Astrocyte (in vitro differentiated cells and primary cell): ENCODE results near the gene NSL1. TPM values are rescaled to one million over a fixed set of nuclear protein-coding genes. Genes with fewer than 3 reads are reported as not detected.

Experiments used
- DNase-seq: peaks from one replicate; pipeline ENCODE4 v3.0.0-alpha.2; 2010; ENCODE audit warnings: low read depth
- FAIRE-seq: peaks from 2 replicates; lab custom pipeline; 2011; peaks lifted over from hg19 to GRCh38; lab: Jason Lieb, UNC
- H2AFZ ChIP-seq: 2 replicates; pipeline ENCODE4 v1.6.0; 2012; ENCODE audit warnings: low read depth, low read length, inconsistent platforms
- H3K27ac ChIP-seq: 2 replicates; pipeline ENCODE4 v1.5.1; 2011; ENCODE audit warnings: low read depth, low read length, inconsistent platforms
- H3K27me3 ChIP-seq: 2 replicates; pipeline ENCODE4 v1.6.0; 2011; ENCODE audit warnings: low read length, inconsistent platforms; ENCODE audit not compliant: insufficient read depth
- H3K36me3 ChIP-seq: 2 replicates; pipeline ENCODE4 v1.5.1; 2011; ENCODE audit warnings: low read length, inconsistent platforms; ENCODE audit not compliant: insufficient read depth
- H3K4me1 ChIP-seq: 2 replicates; pipeline ENCODE4 v1.5.1; 2011; ENCODE audit warnings: low read length, inconsistent platforms; ENCODE audit not compliant: insufficient read depth
- H3K4me2 ChIP-seq: 2 replicates; pipeline ENCODE4 v1.6.0; 2012; ENCODE audit warnings: low read length, inconsistent platforms
- H3K4me3 ChIP-seq: 2 replicates; pipeline ENCODE4 v1.5.1; 2011; ENCODE audit warnings: low read depth, mild to moderate bottlenecking, low read length, inconsistent platforms; ENCODE audit not compliant: insufficient read depth
- H3K79me2 ChIP-seq: 2 replicates; pipeline ENCODE4 v1.6.0; 2012; ENCODE audit warnings: mild to moderate bottlenecking, low read length, inconsistent platforms; ENCODE audit not compliant: insufficient read depth
- H3K9ac ChIP-seq: 2 replicates; pipeline ENCODE4 v1.6.0; 2012; ENCODE audit warnings: mild to moderate bottlenecking, low read length, inconsistent platforms
- H3K9me3 ChIP-seq: 2 replicates; pipeline ENCODE4 v1.5.1; 2012; ENCODE audit warnings: low read depth, mild to moderate bottlenecking, low read length, inconsistent platforms; ENCODE audit not compliant: insufficient read depth
- H4K20me1 ChIP-seq: 2 replicates; pipeline ENCODE4 v1.6.0; 2012; ENCODE audit warnings: low read length, inconsistent platforms; ENCODE audit not compliant: insufficient read depth
- H3K27ac Mint-ChIP-seq: one replicate; pipeline ENCODE4 v1.8.0; 2021; ENCODE audit warnings: mild to moderate bottlenecking, mixed read lengths; ENCODE audit not compliant: unreplicated experiment
- H3K27me3 Mint-ChIP-seq: one replicate; pipeline ENCODE4 v1.8.0; 2021; ENCODE audit warnings: low read depth, mixed read lengths; ENCODE audit not compliant: unreplicated experiment
- H3K36me3 Mint-ChIP-seq: one replicate; pipeline ENCODE4 v1.8.0; 2021; ENCODE audit warnings: low read depth, mixed read lengths; ENCODE audit not compliant: unreplicated experiment
- H3K4me1 Mint-ChIP-seq: one replicate; pipeline ENCODE4 v1.8.0; 2021; ENCODE audit warnings: low read depth, mixed read lengths; ENCODE audit not compliant: unreplicated experiment
- H3K4me3 Mint-ChIP-seq: one replicate; pipeline ENCODE4 v1.8.0; 2021; ENCODE audit warnings: mild to moderate bottlenecking, moderate library complexity, mixed read lengths; ENCODE audit not compliant: unreplicated experiment
- H3K9me3 Mint-ChIP-seq: one replicate; pipeline ENCODE4 v1.8.0; 2021; ENCODE audit warnings: mild to moderate bottlenecking, mixed read lengths; ENCODE audit not compliant: unreplicated experiment
- CTCF ChIP-seq: IDR thresholded peaks from 2 replicates; pipeline ENCODE4 v1.5.1; 2011; ENCODE audit warnings: low read depth, mild to moderate bottlenecking, inconsistent platforms, low read length, moderate library complexity; ENCODE audit not compliant: insufficient read depth
- EZH2 ChIP-seq: IDR thresholded peaks from 2 replicates; pipeline ENCODE4 v1.6.1; 2012; ENCODE audit warnings: mild to moderate bottlenecking, low read length, inconsistent platforms; ENCODE audit not compliant: insufficient read depth
- total RNA-seq: library from RNA; stranded (reverse); gene quantifications from 2 replicates; pipeline ENCODE4 v1.2.1, GENCODE V29; 2021

NSL1 gene
- total RNA-seq, 1 donor from 2014 or later: 22.6 TPM

GRCh38 chr1:212794561-212795014 lies 3.0 kb upstream of the NSL1 start:
- Mint-ChIP-seq H3K27me3 (no peaks in the 10 kb centered on the region), H3K36me3 (no peaks in the 10 kb centered on the region), H3K4me3 (no peak overlapping the region), H3K9me3 (no peaks in the 10 kb centered on the region), H3K4me1 (peaks cover 4% of the 10 kb centered on the region), H3K27ac (no peak overlapping the region)
- Histone ChIP-seq H3K79me2 (peaks cover 17% of the 10 kb centered on the region), H3K4me1 (no peaks in the 10 kb centered on the region), H3K9me3 (no peaks in the 10 kb centered on the region), H3K27ac (no peak overlapping the region), H3K27me3 (no peaks in the 10 kb centered on the region), H2AFZ (no peak overlapping the region), H3K36me3 (peaks cover 2% of the 10 kb centered on the region), H3K4me3 (no peak overlapping the region), H4K20me1 (no peaks in the 10 kb centered on the region), H3K4me2 (no peak overlapping the region), H3K9ac (no peak overlapping the region)
- TF ChIP-seq EZH2 (no peak), CTCF (no peak)
- FAIRE-seq: no peak
- no peak for DNase-seq

GRCh38 chr1:212792396-212792908 lies 875 bp upstream of the NSL1 start:
- Mint-ChIP-seq H3K27ac (peak overlapping the region; percentile 93), H3K36me3 (no peaks in the 10 kb centered on the region), H3K4me3 (peak overlapping the region; percentile 97), H3K27me3 (no peaks in the 10 kb centered on the region), H3K4me1 (peaks cover 6% of the 10 kb centered on the region), H3K9me3 (no peaks in the 10 kb centered on the region)
- no peaks in the 10 kb centered on the region for H3K4me1 ChIP-seq
- H4K20me1 ChIP-seq: no peaks in the 10 kb centered on the region
- H3K4me2 ChIP-seq: peak overlapping the region; percentile 88
- H3K9me3 ChIP-seq: no peaks in the 10 kb centered on the region
- FAIRE-seq: no peak
- TF ChIP-seq EZH2 (no peak), CTCF (no peak)
- peak overlapping the region; percentile 94 for H3K4me3 ChIP-seq
- peak overlapping the region; percentile 96 for H2AFZ ChIP-seq
- DNase-seq: no peak
- H3K27ac ChIP-seq: peak overlapping the region; percentile 84
- peak overlapping the region; percentile 93 for H3K9ac ChIP-seq
- peaks cover 2% of the 10 kb centered on the region for H3K36me3 ChIP-seq
- H3K27me3 ChIP-seq: no peaks in the 10 kb centered on the region
- H3K79me2 ChIP-seq: peaks cover 31% of the 10 kb centered on the region

- no peak for DNase-seq
- H3K27ac ChIP-seq: peak overlapping the region; percentile 84
These were observed 309 bp downstream of the NSL1 start for GRCh38 chr1:212791261-212791675.

More at GRCh38 chr1:212791261-212791675, 309 bp downstream of the NSL1 start:
- H2AFZ ChIP-seq: peak overlapping the region; percentile 96
- no peaks in the 10 kb centered on the region for H3K9me3 ChIP-seq
- H3K27me3 Mint-ChIP-seq: no peaks in the 10 kb centered on the region
- peaks cover 6% of the 10 kb centered on the region for H3K4me1 Mint-ChIP-seq
- H3K36me3 ChIP-seq: no peaks in the 10 kb centered on the region
- H3K27me3 ChIP-seq: no peaks in the 10 kb centered on the region
- no peaks in the 10 kb centered on the region for H3K36me3 Mint-ChIP-seq
- no peaks in the 10 kb centered on the region for H4K20me1 ChIP-seq
- no peak for FAIRE-seq
- peak overlapping the region; percentile 93 for H3K27ac Mint-ChIP-seq
- H3K4me3 ChIP-seq: peak overlapping the region; percentile 94
- no peak for TF ChIP-seq CTCF
- TF ChIP-seq EZH2: no peak
- peak overlapping the region; percentile 88 for H3K4me2 ChIP-seq
- H3K9me3 Mint-ChIP-seq: no peaks in the 10 kb centered on the region
- peak overlapping the region; percentile 93 for H3K9ac ChIP-seq
- peak overlapping the region; percentile 97 for H3K4me3 Mint-ChIP-seq
- H3K4me1 ChIP-seq: no peaks in the 10 kb centered on the region
- H3K79me2 ChIP-seq: peaks cover 31% of the 10 kb centered on the region
